ENCODE measurements around the gene DOCK7.

DOCK7 gene

GRCh38 chr1:62405247-62405646 lies 282.9 kb downstream of the DOCK7 start:
- no peak for DNase-seq
